Right lobe of liver (tissue), 4 donors: Measurements from ENCODE around the gene ATP6V0E1.

Source experiments
- POLR2A ChIP-seq: fragments of 450-650 bp; IDR thresholded peaks from one replicate; pipeline ENCODE4 v1.6.1; 2017; ENCODE audit warnings: antibody characterized with exemption, mild to moderate bottlenecking
- TF ChIP-seq, protein P1 (sequence below), 4 donors: fragments of 200-600 bp in 3 of 4; fragments of 450-650 bp in 1 of 4; IDR thresholded peaks; one replicate each; pipeline versions ENCODE4 v1.5.1 to v1.8.0; 2016 to 2022; ENCODE audit warnings: antibody characterized with exemption in 4 of 4, mild to moderate bottlenecking in 2 of 4
- donor health status: DM: no; HTN: no; CAD: no.
- donor health status: DM: no; HTN: no; CAD: no.
- donor health status: DM: no; HTN: yes; CAD: no.

DNA sequence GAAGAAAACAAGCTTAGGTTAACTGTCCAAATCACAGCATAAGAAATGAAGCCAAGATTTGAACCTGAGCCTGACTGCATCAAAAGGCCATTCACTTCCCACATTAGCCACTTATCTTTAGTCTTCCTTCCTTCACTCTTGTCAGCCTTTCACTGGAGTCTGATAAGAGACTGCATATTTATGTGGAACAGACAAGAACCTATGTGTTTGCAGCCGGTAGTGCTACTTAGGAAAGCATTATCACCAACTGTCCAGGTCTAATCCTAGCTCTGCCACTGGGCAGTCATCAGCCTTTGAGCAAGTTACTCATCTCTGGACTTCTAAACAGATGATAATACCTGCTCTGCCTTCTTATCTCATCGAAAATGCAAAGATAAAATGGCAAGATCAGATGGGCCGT, 12.1 kb upstream of the ATP6V0E1 start:
- TF ChIP-seq, protein P1, sequence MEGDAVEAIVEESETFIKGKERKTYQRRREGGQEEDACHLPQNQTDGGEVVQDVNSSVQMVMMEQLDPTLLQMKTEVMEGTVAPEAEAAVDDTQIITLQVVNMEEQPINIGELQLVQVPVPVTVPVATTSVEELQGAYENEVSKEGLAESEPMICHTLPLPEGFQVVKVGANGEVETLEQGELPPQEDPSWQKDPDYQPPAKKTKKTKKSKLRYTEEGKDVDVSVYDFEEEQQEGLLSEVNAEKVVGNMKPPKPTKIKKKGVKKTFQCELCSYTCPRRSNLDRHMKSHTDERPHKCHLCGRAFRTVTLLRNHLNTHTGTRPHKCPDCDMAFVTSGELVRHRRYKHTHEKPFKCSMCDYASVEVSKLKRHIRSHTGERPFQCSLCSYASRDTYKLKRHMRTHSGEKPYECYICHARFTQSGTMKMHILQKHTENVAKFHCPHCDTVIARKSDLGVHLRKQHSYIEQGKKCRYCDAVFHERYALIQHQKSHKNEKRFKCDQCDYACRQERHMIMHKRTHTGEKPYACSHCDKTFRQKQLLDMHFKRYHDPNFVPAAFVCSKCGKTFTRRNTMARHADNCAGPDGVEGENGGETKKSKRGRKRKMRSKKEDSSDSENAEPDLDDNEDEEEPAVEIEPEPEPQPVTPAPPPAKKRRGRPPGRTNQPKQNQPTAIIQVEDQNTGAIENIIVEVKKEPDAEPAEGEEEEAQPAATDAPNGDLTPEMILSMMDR (IDR thresholded peaks at IDR 0.05), result no peak
- TF ChIP-seq POLR2A, result no peak
